GM21526 (cell line): ENCODE data around the gene SARS1.

ENCODE experiments used
- ATAC-seq: cut with Tn5 transposase; IDR thresholded peaks from one replicate; pipeline ENCODE4 v1.9.1; 2021; ENCODE audit warnings: moderate library complexity; ENCODE audit not compliant: unreplicated experiment, low FRiP score

Gene SARS1

GRCh38 chr1:109225308-109225707 lies 11.6 kb downstream of the SARS1 start:
- ATAC-seq, result no peak

DNA sequence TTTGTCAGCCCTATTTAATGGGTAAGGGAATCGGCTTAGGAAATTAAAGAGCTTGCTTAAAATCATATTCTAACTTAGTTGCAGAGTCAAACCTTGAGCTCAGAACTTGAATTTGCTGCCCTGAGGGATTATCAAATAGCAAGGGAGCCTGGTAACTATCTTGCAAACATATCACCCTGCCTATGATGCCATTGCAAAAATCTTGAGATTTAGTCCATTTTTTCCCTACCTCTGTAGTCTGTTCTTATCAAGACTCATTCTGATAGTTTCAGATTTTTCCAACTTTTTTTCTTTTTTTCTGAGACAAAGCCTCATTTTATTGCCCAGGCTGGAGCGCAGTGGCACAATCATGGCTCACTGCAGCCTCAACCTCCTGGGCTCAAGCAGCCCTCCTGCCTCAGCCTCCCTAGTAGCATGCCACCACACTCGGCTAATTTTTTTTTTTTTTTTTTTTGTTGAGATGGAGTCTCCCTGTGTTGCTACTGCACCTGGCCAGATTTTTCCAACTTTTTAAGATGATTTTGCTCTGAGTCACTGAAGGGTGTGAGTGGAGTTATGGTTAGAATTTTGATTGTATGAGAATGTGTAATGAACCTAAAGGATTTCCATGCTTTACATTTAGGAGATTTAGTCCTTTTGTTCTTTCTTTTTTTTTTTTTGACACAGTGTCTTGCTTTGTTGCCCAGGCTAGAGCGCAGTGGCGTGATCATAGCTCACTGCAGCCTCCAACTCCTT lies 12.2 kb downstream of the SARS1 start:
- ATAC-seq, result no peak

GRCh38 chr1:109228167-109228566 lies 14.4 kb downstream of the SARS1 start:
- ATAC-seq, result no peak

DNA sequence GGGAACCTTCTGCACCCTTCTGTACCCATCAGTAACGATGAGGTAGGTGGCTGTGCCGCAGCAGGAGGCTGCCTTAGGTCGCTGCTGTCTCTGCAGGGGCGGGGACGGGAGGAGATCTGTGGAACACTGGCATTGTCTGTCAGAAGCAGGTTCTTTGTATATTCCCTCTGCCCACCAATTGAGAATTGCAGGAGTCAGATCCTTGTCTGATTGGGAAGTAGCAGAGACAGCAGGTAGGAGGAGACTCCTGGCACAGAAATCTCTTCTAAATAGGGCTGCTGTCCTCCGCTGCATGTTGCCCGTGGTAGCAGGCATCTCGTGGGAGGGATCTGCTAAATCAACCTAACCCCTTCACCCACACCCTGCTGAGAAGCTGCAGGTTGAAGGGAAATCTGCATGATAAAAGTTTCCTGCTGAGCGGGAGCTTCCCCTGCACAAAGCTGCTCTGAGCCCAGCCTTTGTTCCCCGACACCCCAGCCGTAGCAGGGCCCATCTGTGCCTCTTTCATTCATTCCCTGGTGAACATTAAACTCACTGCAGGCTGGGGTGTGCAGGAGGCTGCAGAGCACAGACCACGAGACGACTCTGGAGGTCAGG lies 15.9 kb downstream of the SARS1 start:
- ATAC-seq, result no peak

GRCh38 chr1:109231066-109231465 lies 17.3 kb downstream of the SARS1 start:
- ATAC-seq, result no peak

- ATAC-seq, result no peak
These were observed 21.4 kb downstream of the SARS1 start for GRCh38 chr1:109235137-109235536.

DNA sequence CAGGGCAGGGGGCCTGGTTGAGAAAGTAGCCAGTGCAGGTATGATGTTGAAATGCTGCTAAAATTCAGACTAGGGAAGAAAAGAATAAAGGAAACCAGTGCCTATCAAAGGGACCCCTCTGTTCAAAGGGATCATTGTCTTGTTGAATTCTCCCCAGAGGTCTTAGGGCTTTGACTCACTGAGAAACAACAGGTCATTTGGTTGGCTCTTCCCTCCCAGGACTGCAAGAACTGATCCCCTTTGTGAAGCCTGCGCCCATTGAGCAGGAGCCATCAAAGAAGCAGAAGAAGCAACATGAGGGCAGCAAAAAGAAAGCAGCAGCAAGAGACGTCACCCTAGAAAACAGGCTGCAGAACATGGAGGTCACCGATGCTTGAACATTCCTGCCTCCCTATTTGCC lies 23.8 kb downstream of the SARS1 start:
- no peak for ATAC-seq

DNA sequence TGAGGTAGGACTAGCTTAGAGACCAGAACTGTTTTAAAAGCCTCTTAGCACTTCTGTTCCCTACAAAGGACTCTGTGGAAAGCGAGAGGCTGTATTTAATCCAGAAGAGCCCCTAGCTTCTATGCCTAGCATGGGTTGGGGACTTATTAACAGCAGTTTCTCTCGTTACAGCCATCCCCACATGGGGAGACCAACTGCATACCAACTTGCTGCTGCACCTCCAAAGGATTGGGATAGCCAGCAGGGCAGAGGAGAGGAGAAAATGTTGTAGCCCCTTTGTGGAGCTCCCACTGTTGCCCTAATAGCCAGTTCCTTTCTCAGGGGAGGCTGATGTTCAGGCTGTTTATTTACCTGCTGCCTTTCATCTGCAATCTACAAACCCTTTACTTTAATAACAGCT lies 24.7 kb downstream of the SARS1 start:
- ATAC-seq, result no peak

DNA sequence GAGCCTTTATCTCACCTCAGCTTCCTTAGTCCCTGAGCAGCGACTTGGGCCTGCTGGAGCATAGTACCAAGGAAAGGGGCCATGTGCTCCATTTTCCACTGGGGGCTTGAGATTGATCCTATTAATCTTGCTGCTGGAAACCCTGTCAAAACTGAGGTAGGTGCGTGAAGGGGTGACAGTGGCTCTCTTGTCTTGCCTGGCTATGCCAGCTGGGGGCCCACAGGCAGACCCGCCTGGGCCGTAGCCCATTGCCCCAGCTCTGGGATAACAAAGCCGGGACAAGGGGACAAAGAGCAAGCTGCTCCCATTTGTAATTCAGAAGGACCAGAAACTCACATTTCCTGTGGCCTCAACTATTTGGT lies 25.3 kb downstream of the SARS1 start:
- no peak for ATAC-seq

- ATAC-seq, result peak; percentile 55
These were observed 25.8 kb downstream of the SARS1 start for GRCh38 chr1:109239409-109240068.

GRCh38 chr1:109240158-109241152 lies 26.7 kb downstream of the SARS1 start:
- no peak for ATAC-seq

- ATAC-seq, result no peak
These were observed 27.6 kb downstream of the SARS1 start for GRCh38 chr1:109241344-109241743.

GRCh38 chr1:109241841-109242345 lies 28.2 kb downstream of the SARS1 start:
- no peak for ATAC-seq

DNA sequence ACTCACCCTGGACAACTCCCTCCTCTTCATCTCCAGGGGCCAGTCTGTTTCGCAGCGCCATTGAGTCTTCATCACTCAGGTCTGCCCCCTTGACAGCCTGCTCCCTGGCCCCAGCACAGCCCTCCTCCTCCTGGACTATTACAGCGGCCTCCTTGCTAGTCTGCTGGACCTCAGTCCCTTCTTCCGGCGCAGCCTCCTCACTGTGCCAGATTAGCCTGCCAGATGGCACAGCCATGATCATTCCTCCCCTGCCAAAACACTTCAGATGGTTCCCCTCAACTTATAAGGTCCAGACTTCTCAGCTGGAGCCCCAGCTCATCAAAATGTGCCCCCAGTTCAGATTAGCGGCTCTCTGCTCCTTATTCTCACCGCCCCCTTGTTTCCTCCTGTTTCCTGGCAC lies 28.7 kb downstream of the SARS1 start:
- ATAC-seq, result no peak

DNA sequence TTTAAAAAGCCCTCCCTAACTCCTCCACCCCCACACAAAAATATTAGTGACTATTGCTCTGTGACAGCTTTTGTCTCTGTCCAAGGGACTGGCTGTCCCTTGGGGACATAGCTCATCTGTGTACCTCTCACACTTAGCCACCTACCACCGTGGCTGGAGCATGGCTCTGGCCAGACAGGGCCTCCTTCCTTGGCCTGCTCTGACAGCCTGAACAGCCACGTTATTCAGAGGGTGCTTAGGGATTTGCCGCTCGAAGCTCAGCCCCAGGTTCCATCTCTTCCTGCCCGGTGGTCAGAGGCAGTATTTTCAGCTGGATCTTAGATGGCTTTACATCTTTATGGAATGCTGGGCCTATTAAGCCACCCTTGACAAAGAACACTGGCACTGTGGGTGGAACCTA lies 29.5 kb downstream of the SARS1 start:
- ATAC-seq, result no peak

GRCh38 chr1:109243860-109244552 lies 30.3 kb downstream of the SARS1 start:
- ATAC-seq, result no peak

DNA sequence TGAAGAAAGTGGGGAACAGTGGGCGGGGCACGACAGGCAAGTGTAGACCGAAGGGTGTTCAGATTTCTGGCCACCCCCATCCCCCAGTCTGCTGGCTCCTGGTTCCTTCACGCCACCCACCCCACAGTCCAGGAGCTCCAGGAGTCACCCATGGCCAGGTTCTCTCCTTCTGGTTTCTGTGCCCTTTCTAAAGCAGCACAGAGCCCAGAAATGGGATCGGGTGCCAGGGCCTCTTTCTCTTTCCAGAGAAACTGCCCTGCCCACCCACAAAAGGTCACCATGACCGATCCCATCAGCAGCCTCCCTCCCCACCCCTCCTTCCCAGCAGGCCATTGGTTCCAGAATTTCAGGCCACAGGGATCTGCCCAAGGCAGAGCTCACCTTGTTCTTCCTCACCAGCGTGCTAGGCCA lies 32.4 kb downstream of the SARS1 start:
- no peak for ATAC-seq

DNA sequence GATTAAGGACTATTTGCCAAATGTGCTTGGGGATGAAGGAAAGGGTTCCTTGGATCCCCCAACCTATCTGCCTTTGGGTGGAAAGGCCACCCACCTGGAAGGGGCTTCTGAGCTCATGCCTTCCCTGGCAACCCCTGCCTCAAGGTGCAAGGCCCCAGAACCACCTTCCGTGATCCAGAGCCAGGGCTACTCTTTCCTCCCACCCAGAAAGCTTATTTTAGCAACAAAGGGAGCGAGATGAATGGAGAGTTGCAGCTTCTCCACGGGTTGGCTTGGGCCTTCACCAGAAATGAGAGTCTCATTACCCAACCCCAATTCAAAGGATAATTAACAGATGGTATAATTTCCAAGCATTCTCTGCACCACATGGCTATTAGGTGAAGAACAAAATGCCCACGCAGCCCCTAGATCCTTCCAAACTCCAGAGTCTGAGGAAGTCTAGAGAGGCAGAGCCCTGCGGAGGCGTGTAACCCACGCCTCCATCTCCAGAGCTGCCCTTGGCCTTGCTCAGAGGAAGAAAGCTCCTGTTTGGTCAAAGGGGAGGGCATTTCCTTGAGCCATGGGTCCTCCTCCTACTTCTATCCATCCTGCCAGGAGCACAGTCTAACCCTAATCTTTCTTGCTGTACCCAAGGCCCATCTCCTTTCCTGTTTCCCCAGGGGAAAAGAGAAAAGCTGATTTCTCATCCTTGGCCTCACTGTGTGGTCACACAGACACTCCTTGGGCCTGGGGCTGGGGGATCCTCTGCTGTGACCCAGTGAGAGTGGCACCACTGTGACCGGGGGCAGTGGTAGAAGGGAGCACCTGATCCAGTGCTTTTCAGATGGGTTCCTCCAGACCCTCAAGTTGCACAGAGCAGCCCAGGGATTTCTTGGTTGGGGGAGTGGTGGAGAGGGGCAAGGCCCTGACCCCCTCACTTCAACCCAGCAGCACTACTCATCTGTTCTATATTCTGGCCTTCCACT lies 34.0 kb downstream of the SARS1 start:
- no peak for ATAC-seq

- no peak for ATAC-seq
These were observed 34.7 kb downstream of the SARS1 start for GRCh38 chr1:109248444-109248796.
